ENCODE measurements around the gene KCNQ1.
A peak's percentile ranks its signal among the peaks of the same experiment; 100 is the strongest.

The KCNQ1 gene

GRCh38 chr11:2687223-2687530 is 242.4 kb downstream of the KCNQ1 start:
- no peaks in the 10 kb centered on the region for H3K27me3 ChIP-seq (ENCODE audit: control insufficient read depth, insufficient read depth, low read length)
- H3K4me3 ChIP-seq (ENCODE audit: low read depth, low read length) = no peak overlapping the region
- H3K9ac ChIP-seq (ENCODE audit: low read length) = no peak overlapping the region
- peaks cover 7% of the 10 kb centered on the region for H3K36me3 ChIP-seq (ENCODE audit: control insufficient read depth, insufficient read depth, low read length)
- no peaks in the 10 kb centered on the region for H3K9me3 ChIP-seq (ENCODE audit: control insufficient read depth, insufficient read depth, low read depth, low read length)
- peaks cover 70% of the 10 kb centered on the region for H3K4me1 ChIP-seq (ENCODE audit: control insufficient read depth, insufficient read depth, low read length)
- no peak overlapping the region for H3K27ac ChIP-seq (ENCODE audit: low read depth, low read length)

DNA sequence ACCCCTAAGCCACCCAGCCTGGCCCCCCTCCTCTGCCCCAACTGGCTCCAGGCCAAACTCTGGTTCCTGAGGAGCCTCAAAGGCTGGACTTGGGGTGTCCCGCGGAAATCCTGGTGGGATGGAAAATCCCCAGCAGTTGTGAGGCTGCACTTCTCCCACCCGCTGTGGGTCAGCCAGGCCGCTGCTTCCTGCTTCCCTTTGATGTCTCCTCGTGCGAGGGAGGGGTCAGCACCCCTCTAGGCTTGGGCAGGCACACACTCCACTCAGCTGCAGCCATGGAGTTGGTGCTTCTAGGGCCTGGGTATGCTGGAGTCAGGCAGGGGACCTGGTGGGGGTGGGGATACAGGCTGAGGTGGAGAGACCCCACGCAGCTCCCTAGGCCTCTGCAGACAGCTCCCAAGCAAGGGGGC is 243.0 kb downstream of the KCNQ1 start:
- peaks cover 75% of the 10 kb centered on the region for H3K4me1 ChIP-seq (ENCODE audit: control insufficient read depth, insufficient read depth, low read length)
- H3K9me3 ChIP-seq (ENCODE audit: control insufficient read depth, insufficient read depth, low read depth, low read length) = no peaks in the 10 kb centered on the region
- no peak overlapping the region for H3K4me3 ChIP-seq (ENCODE audit: low read depth, low read length)
- H3K36me3 ChIP-seq (ENCODE audit: control insufficient read depth, insufficient read depth, low read length) = peaks cover 7% of the 10 kb centered on the region
- no peaks in the 10 kb centered on the region for H3K27me3 ChIP-seq (ENCODE audit: control insufficient read depth, insufficient read depth, low read length)
- no peak overlapping the region for H3K9ac ChIP-seq (ENCODE audit: low read length)
- H3K27ac ChIP-seq (ENCODE audit: low read depth, low read length) = no peak overlapping the region

GRCh38 chr11:2688381-2689231 is 243.8 kb downstream of the KCNQ1 start:
- no peak overlapping the region for H3K4me3 ChIP-seq (ENCODE audit: low read depth, low read length)
- no peak overlapping the region for H3K27ac ChIP-seq (ENCODE audit: low read depth, low read length)
- no peaks in the 10 kb centered on the region for H3K9me3 ChIP-seq (ENCODE audit: control insufficient read depth, insufficient read depth, low read depth, low read length)
- H3K9ac ChIP-seq (ENCODE audit: low read length) = no peak overlapping the region
- no peaks in the 10 kb centered on the region for H3K27me3 ChIP-seq (ENCODE audit: control insufficient read depth, insufficient read depth, low read length)
- H3K36me3 ChIP-seq (ENCODE audit: control insufficient read depth, insufficient read depth, low read length) = peaks cover 7% of the 10 kb centered on the region
- peaks cover 76% of the 10 kb centered on the region for H3K4me1 ChIP-seq (ENCODE audit: control insufficient read depth, insufficient read depth, low read length)

DNA sequence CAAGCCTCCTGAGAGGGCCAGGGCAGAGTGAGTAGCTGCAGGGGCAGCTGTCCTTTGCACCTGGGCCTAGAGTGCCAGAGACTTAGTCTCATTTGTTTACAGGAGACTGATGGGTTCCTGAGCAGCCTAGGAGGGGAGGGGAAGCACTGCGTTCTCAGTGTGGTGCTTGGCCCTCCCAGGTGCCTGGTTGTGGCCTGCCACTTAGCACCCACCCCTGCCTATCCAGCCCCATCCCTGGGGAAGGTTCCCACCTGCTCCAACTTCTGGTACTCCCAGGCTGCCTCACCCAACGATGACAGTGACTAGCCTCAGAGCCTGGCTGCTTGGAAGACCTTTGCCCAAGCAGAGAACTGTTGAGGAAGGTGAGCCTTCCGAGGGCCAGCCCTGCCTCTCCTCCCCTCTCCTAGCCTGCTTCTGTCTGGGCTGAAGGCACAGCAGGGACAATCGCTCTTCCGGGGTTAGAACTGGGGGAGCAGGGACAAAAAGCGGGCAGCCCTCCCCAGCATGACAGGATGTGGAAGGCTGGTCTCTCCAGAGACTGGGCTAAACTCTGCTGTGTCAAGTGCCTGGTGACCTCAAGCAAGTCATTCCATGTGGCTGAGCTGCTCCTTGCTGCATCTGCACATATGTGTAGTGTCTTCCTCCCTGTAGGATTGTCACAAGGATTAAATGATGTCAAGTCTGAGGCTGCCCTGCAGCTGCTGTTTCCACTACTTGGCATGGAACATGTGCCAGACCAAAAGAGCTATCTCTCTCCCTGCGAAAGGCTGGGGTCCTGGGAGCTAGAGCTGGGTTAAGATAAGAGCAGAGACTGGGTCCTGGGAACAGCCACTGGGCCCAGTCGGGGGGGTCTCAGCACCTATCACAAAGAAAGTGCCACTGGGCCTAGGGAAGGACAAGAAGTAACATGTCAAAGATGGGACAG is 245.1 kb downstream of the KCNQ1 start:
- Histone ChIP-seq H3K9ac (ENCODE audit: low read length) (no peak overlapping the region), H3K9me3 (ENCODE audit: control insufficient read depth, insufficient read depth, low read depth, low read length) (no peaks in the 10 kb centered on the region), H3K4me1 (ENCODE audit: control insufficient read depth, insufficient read depth, low read length) (peaks cover 84% of the 10 kb centered on the region), H3K27ac (ENCODE audit: low read depth, low read length) (no peak overlapping the region), H3K36me3 (ENCODE audit: control insufficient read depth, insufficient read depth, low read length) (peaks cover 7% of the 10 kb centered on the region), H3K4me3 (ENCODE audit: low read depth, low read length) (no peak overlapping the region), H3K27me3 (ENCODE audit: control insufficient read depth, insufficient read depth, low read length) (no peaks in the 10 kb centered on the region)

DNA sequence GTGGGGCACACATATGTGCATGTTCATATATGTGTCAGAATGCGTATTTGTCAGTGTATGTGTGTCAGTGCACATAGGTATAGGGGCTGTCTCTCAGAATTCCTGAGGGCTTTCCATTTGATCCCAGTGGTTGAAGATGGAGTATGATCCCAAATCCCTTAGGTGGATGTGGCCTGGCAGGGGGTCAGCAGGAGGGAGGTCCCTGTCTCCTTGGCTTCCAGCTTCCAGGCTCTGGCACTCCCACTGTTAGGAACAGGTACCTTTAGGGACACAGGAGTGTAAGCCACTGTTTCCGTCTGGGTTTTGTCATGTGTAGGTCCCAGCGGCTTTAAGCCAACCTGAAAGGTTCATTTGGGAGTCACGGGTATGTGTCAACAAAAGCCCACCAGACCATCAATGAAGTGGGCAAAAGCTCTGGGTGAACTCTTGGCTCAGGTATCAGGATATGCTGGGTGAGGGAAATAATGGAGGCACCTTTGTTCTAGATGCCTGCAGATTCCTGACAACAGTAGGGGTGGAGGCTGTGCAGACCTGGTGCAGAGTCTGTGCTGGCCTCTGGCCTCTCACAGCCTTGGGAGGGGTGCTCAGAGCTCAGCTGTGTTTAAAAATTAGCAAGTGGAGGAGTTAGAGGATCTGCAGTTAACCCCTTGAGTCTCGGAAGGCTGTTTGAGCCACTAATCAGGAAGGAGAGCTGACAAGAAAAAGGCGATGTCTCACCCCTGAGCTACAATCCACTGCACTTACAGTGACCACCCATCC is 246.0 kb downstream of the KCNQ1 start:
- no peaks in the 10 kb centered on the region for H3K9me3 ChIP-seq (ENCODE audit: control insufficient read depth, insufficient read depth, low read depth, low read length)
- H3K36me3 ChIP-seq (ENCODE audit: control insufficient read depth, insufficient read depth, low read length) = peaks cover 3% of the 10 kb centered on the region; the same call in 1 of the 2 replicates
- no peaks in the 10 kb centered on the region for H3K27me3 ChIP-seq (ENCODE audit: control insufficient read depth, insufficient read depth, low read length)
- H3K9ac ChIP-seq (ENCODE audit: low read length) = no peak overlapping the region
- H3K27ac ChIP-seq (ENCODE audit: low read depth, low read length) = no peak overlapping the region
- H3K4me1 ChIP-seq (ENCODE audit: control insufficient read depth, insufficient read depth, low read length) = peaks cover 92% of the 10 kb centered on the region
- no peak overlapping the region for H3K4me3 ChIP-seq (ENCODE audit: low read depth, low read length)

- H3K27me3 ChIP-seq (ENCODE audit: control insufficient read depth, insufficient read depth, low read length) = no peaks in the 10 kb centered on the region
- no peaks in the 10 kb centered on the region for H3K9me3 ChIP-seq (ENCODE audit: control insufficient read depth, insufficient read depth, low read depth, low read length)
- H3K9ac ChIP-seq (ENCODE audit: low read length) = no peak overlapping the region
- H3K27ac ChIP-seq (ENCODE audit: low read depth, low read length) = no peak overlapping the region
- no peak overlapping the region for H3K4me3 ChIP-seq (ENCODE audit: low read depth, low read length)
- H3K36me3 ChIP-seq (ENCODE audit: control insufficient read depth, insufficient read depth, low read length) = peaks cover 3% of the 10 kb centered on the region; the same call in 1 of the 2 replicates
- peaks cover 98% of the 10 kb centered on the region for H3K4me1 ChIP-seq (ENCODE audit: control insufficient read depth, insufficient read depth, low read length)
Observed at GRCh38 chr11:2691355-2691761, 246.6 kb downstream of the KCNQ1 start.

- peak overlapping the region; percentile 78 for H3K27ac ChIP-seq (ENCODE audit: low read depth, low read length)
- peak overlapping the region; percentile 23; the same call in 1 of the 2 replicates for H3K4me3 ChIP-seq (ENCODE audit: low read depth, low read length)
- H3K36me3 ChIP-seq (ENCODE audit: control insufficient read depth, insufficient read depth, low read length) = no peaks in the 10 kb centered on the region; the same call in 1 of the 2 replicates
- no peaks in the 10 kb centered on the region for H3K9me3 ChIP-seq (ENCODE audit: control insufficient read depth, insufficient read depth, low read depth, low read length)
- H3K27me3 ChIP-seq (ENCODE audit: control insufficient read depth, insufficient read depth, low read length) = no peaks in the 10 kb centered on the region
- H3K9ac ChIP-seq (ENCODE audit: low read length) = peak overlapping the region; percentile 65
- H3K4me1 ChIP-seq (ENCODE audit: control insufficient read depth, insufficient read depth, low read length) = peaks cover 94% of the 10 kb centered on the region
Observed at GRCh38 chr11:2691991-2692875, 247.4 kb downstream of the KCNQ1 start.

DNA sequence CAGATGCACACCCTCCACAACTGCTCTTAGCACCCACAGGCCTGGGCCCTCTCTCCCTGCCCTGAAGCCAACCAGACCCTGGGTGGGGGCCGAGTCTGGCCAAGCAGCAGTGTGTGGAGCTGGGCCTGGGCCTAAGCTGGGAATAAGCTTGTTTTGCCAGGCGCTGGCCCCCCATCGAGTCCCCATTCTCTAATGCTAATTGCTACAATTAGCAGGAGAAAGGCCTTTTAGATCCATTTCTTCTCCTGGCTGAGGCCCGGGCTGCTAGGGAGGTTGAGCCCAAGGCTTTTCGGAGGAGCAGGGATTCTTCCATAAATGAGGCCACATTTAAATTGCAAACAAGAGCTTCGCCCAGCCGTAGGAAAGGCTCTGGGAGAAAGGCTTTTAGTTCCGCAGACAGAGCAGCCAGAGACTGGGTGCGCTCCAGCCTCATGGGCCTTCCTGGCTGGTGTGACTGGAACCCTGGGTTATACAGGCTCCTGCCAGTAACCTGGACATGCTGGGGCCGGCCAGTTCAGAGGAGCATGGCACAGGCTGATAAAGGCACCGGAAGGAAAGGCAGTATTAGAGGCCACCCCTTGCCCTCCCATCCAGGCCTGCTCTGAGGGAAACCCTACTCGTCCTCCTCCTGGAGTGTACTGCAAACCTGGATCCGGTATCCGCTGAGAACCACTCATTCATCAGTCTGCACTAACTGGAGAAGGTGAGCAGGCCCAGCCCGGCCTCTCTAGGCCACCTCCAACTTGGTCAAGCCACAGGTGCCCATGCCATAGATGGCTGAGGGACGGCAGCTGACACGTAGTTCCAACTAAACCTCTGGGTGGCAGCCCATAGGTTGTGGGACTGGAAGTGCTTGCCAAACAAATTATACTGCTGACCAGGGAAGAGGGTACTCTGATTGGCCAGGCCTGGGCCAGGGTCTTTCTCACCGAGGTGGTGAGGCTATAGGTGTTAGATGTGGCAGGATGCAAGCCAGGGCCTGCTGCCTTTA is 248.8 kb downstream of the KCNQ1 start:
- Histone ChIP-seq H3K4me3 (ENCODE audit: low read depth, low read length) (peak overlapping the region; percentile 48), H3K36me3 (ENCODE audit: control insufficient read depth, insufficient read depth, low read length) (no peaks in the 10 kb centered on the region; the same call in 1 of the 2 replicates), H3K27me3 (ENCODE audit: control insufficient read depth, insufficient read depth, low read length) (no peaks in the 10 kb centered on the region), H3K9me3 (ENCODE audit: control insufficient read depth, insufficient read depth, low read depth, low read length) (no peaks in the 10 kb centered on the region), H3K9ac (ENCODE audit: low read length) (peak overlapping the region; percentile 75), H3K27ac (ENCODE audit: low read depth, low read length) (peak overlapping the region; percentile 79), H3K4me1 (ENCODE audit: control insufficient read depth, insufficient read depth, low read length) (peaks cover 88% of the 10 kb centered on the region)

- Histone ChIP-seq H3K27ac (ENCODE audit: low read depth, low read length) (no peak overlapping the region), H3K36me3 (ENCODE audit: control insufficient read depth, insufficient read depth, low read length) (no peaks in the 10 kb centered on the region; the same call in 1 of the 2 replicates), H3K27me3 (ENCODE audit: control insufficient read depth, insufficient read depth, low read length) (no peaks in the 10 kb centered on the region), H3K9me3 (ENCODE audit: control insufficient read depth, insufficient read depth, low read depth, low read length) (no peaks in the 10 kb centered on the region), H3K4me1 (ENCODE audit: control insufficient read depth, insufficient read depth, low read length) (peaks cover 79% of the 10 kb centered on the region), H3K9ac (ENCODE audit: low read length) (no peak overlapping the region), H3K4me3 (ENCODE audit: low read depth, low read length) (peak overlapping the region; percentile 24; the same call in 1 of the 2 replicates)
Observed at GRCh38 chr11:2694495-2694894, 249.7 kb downstream of the KCNQ1 start.
